IPS-15b (cell line): ENCODE results near the gene CACNG7.

ENCODE experiments used
- H3K27me3 ChIP-seq: one replicate; pipeline ENCODE4 v1.6.1; 2013; ENCODE audit warnings: low read length; ENCODE audit not compliant: control insufficient read depth, insufficient read depth
- H3K36me3 ChIP-seq: one replicate; pipeline ENCODE4 v1.6.1; 2013; ENCODE audit warnings: low read length; ENCODE audit not compliant: control insufficient read depth, insufficient read depth
- H3K4me1 ChIP-seq: one replicate; pipeline ENCODE4 v1.6.1; 2013; ENCODE audit warnings: mild to moderate bottlenecking, low read length; ENCODE audit not compliant: control insufficient read depth, insufficient read depth
- H3K4me3 ChIP-seq: one replicate; pipeline ENCODE4 v1.5.1; 2013; ENCODE audit warnings: low read depth, low read length
- H3K9ac ChIP-seq: one replicate; pipeline ENCODE4 v1.6.1; 2013; ENCODE audit warnings: low read depth, mild to moderate bottlenecking, low read length
- H3K9me3 ChIP-seq: one replicate; pipeline ENCODE4 v1.6.1; 2013; ENCODE audit warnings: mild to moderate bottlenecking, low read length; ENCODE audit not compliant: control insufficient read depth, insufficient read depth

The CACNG7 gene

DNA sequence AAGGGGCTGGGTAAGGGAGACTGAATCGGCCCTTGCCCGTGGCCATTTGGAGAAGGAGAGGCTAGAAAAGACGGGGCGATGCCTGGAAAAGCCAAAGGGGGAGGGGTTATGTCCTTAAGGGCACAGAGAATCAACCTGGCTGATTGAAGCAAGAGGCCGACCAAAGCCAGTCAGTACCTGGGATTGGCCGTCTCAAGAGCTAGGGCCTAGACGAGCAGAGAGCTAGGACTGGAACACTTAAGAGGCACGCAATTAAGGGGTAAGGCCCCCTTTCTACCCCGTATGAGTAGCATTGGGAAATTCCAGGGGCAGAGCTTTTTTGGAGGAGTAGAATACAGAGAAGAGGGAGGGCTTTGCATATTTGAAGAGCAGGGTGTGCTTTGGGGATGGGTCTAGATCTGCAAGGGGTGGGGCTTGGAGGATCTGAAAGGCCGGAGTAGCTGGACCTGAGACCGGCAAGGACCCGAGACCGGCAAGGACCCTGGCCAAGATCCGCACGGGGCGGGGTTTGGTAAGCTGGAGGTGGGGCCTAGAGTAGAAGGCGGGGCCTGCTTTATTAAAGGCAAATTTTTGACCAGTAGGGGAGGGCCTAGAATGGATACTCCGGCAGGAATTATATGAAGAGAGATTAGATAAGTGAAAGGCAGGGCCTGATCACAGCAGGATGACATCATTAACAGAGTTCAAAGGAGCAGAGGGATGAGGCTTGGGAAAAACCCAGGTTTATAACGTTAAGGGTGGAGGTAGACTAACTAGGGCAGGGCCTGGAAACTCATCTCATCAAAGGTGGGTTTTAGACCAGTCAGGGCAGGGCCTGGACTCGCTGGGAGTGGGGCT is 71.7 kb downstream of the CACNG7 start:
- peaks cover 16% of the 10 kb centered on the region for H3K27me3 ChIP-seq
- no peaks in the 10 kb centered on the region for H3K36me3 ChIP-seq
- no peaks in the 10 kb centered on the region for H3K4me1 ChIP-seq
- no peak overlapping the region for H3K9ac ChIP-seq
- H3K4me3 ChIP-seq = peak overlapping the region; percentile 78
- no peaks in the 10 kb centered on the region for H3K9me3 ChIP-seq

DNA sequence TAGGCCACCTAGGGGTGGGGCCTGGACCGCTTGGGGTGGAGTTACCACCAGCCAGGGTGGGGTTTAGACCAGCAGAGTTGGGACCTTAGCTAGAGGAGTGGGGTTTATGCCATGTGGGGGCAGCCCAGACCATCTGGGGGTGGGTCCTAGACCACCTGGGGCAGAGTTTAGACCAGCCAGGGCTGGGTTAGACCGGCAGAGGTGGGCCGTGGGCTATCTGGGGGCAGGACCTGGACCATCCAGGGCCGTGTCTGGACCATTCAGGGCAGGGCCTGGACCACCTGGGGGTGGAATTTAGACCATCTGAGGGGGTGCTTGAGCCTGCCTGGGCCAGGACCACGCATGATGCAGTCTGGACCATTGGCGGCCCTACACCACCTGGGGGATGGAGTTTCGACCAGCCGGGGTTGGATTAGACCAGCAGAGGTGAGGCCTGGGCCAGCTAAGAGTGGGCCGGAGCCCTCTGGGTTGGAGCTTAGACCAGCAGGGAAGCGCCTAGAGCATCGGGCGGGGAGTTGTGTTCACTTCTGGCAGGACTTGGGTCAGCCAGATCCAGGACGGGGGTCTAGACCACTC is 72.4 kb downstream of the CACNG7 start:
- H3K4me1 ChIP-seq = no peaks in the 10 kb centered on the region
- no peak overlapping the region for H3K9ac ChIP-seq
- no peaks in the 10 kb centered on the region for H3K36me3 ChIP-seq
- H3K4me3 ChIP-seq = peak overlapping the region; percentile 10
- no peaks in the 10 kb centered on the region for H3K9me3 ChIP-seq
- peaks cover 16% of the 10 kb centered on the region for H3K27me3 ChIP-seq

DNA sequence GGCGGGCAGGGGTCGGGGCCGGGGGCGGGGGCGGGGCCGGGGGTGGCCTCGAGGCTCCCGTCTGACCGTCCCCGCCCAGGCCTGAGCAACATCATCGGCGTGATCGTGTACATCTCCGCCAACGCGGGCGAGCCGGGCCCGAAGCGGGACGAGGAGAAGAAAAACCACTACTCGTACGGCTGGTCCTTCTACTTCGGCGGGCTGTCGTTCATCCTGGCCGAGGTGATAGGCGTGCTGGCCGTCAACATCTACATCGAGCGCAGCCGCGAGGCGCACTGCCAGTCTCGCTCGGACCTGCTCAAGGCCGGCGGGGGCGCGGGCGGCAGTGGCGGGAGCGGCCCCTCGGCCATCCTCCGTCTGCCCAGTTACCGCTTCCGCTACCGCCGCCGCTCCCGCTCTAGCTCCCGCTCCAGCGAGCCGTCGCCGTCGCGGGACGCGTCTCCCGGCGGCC is 72.9 kb downstream of the CACNG7 start:
- Histone ChIP-seq H3K9me3 (no peaks in the 10 kb centered on the region), H3K9ac (no peak overlapping the region), H3K4me3 (peak overlapping the region; percentile 51), H3K4me1 (no peaks in the 10 kb centered on the region), H3K27me3 (peaks cover 16% of the 10 kb centered on the region), H3K36me3 (no peaks in the 10 kb centered on the region)

DNA sequence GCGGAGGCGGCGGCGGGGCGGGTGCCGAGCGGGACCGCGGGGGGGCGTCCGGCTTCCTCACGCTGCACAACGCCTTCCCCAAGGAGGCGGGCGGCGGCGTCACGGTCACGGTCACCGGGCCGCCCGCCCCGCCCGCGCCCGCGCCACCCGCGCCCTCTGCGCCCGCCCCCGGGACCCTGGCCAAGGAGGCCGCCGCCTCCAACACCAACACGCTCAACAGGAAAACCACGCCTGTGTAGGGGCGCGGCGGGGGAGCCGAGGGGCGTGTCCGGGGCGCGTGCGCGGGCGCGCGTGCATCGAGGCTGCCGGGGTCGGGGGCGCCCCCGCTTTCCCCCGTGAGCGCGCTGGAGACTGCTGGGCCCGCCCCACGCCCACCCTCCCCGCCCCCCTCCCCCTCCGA is 73.5 kb downstream of the CACNG7 start:
- Histone ChIP-seq H3K36me3 (no peaks in the 10 kb centered on the region), H3K4me1 (no peaks in the 10 kb centered on the region), H3K9ac (no peak overlapping the region), H3K27me3 (peaks cover 16% of the 10 kb centered on the region), H3K9me3 (no peaks in the 10 kb centered on the region), H3K4me3 (no peak overlapping the region)

DNA sequence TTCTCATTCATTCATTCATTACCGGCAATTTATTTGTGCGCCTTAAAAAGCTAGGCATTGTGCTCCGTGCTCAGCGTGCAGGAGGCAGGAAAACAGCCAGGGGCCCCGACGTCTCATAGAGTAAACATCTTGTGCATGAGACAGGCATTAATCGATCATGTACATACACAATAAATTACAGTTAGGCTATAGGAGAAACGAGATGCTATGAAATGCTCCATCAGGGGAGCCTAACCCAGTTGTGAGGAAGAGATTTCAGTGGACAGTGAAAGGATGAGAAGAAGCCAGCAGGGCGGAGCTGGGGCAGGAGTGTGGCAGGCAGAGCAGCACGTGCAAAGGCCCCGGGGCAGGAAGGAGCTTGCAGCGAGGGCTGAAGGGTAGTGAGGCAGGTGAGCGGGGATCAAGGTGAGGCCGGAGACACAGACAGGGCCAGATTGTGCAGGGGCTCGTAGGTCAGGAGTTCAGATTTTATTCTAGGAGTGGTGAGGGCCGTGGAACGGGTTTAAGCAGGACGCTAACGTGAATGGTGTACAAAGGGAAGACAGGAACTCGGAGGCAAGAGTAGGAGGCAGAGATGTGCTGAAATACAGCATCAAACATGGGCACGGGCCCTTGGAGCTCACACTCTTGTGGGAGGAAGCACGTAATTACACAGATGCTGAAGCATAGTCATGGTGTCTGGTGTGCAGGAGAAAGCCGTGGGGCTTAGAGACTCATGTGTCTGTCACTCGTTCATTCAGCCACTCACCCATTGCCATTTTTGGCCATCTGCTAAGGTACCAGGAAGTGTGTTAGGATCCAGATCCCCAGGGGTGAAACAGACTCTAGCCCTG is 74.6 kb downstream of the CACNG7 start:
- H3K4me3 ChIP-seq = no peak overlapping the region
- H3K36me3 ChIP-seq = no peaks in the 10 kb centered on the region
- no peaks in the 10 kb centered on the region for H3K4me1 ChIP-seq
- no peaks in the 10 kb centered on the region for H3K9me3 ChIP-seq
- H3K9ac ChIP-seq = no peak overlapping the region
- peaks cover 19% of the 10 kb centered on the region for H3K27me3 ChIP-seq

DNA sequence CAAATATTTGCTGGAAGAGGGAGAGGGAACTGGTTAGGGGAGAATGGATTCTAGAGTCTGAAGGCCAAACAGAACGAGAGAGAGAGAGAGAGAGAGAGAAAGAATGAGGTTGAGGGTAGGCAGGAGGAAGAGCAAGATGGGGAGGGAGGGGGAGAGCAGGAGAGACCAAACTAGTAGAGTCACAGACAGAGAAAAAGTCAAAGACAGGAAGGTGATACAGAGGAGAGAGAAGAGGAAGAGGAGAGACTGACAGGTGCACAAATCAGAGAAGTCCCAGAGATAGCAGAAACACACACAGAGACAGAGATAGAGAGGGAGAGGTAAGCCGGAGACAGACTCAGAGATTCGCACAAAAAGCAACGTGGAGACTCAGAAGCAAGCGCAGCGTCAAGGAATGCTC is 76.8 kb downstream of the CACNG7 start:
- Histone ChIP-seq H3K4me3 (no peak overlapping the region), H3K4me1 (peaks cover 3% of the 10 kb centered on the region), H3K27me3 (peaks cover 19% of the 10 kb centered on the region), H3K9me3 (no peaks in the 10 kb centered on the region), H3K9ac (no peak overlapping the region), H3K36me3 (no peaks in the 10 kb centered on the region)

DNA sequence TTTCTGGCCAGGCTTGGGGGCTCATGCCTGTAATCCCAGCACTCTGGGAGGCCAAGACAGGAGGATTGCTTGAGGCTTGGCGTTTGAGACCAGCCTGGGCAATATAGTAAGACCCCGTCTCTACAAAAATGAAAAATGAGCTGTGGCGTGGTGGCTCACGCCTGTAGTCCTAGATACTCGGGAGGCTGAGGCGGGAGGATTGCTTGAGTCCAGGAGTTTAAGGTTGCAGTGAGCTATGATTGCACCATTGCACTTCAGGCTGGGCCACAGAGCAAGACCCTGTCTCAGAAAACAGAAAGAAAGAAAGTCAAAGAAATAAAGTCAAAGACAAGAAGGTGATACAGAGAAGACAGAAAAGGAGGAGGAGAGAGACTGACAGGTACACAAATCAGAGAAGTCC is 79.9 kb downstream of the CACNG7 start:
- Histone ChIP-seq H3K9ac (no peak overlapping the region), H3K36me3 (no peaks in the 10 kb centered on the region), H3K9me3 (no peaks in the 10 kb centered on the region), H3K27me3 (peaks cover 31% of the 10 kb centered on the region), H3K4me3 (no peak overlapping the region), H3K4me1 (peaks cover 3% of the 10 kb centered on the region)

DNA sequence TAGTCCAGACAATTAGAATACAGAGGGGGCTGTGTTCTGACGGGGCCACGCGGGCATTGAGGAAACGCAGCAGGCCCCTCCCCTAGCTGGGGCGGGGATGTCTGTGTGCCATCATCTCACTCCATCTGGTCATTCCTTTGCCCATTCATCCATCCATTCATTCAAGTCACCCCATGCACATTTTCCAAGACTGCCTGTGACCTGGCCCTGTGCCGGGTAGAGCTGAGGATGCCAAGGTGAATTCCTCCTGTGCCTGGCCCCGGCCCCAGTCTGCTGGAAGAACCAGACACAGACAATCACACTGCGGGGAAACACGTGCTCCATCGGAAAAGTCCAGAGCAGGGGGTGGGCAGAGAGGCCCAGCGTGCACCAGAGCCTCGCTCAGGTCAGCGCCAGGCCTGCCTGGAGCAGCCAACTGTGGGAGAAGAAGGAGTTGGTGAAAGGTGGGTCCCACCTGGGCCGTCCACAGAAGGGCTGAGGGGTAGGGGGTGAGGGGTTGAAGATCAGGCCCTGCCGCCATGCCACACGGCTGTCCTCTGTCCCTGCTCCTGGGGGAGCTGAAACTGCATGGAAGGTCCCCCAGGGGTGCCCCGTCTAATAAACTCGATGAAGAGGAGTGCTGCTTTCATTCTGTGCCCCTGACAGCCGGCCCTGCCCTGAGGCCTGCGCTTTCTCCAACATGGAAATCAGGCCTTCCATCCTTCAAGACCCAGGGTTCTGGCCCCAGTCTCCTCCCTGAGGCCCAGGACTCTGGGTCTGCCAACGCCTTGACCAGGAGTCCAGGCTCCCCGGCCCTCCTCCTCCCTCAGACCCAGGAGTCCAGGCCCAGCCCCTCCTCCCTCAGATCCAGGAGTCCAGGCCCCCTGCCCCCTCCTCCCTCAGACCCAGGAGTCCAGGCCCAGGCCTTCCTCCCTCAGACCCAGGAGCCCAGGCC is 80.8 kb downstream of the CACNG7 start:
- Histone ChIP-seq H3K4me3 (no peak overlapping the region), H3K27me3 (peaks cover 35% of the 10 kb centered on the region), H3K9me3 (no peaks in the 10 kb centered on the region), H3K4me1 (peaks cover 3% of the 10 kb centered on the region), H3K36me3 (no peaks in the 10 kb centered on the region), H3K9ac (no peak overlapping the region)

DNA sequence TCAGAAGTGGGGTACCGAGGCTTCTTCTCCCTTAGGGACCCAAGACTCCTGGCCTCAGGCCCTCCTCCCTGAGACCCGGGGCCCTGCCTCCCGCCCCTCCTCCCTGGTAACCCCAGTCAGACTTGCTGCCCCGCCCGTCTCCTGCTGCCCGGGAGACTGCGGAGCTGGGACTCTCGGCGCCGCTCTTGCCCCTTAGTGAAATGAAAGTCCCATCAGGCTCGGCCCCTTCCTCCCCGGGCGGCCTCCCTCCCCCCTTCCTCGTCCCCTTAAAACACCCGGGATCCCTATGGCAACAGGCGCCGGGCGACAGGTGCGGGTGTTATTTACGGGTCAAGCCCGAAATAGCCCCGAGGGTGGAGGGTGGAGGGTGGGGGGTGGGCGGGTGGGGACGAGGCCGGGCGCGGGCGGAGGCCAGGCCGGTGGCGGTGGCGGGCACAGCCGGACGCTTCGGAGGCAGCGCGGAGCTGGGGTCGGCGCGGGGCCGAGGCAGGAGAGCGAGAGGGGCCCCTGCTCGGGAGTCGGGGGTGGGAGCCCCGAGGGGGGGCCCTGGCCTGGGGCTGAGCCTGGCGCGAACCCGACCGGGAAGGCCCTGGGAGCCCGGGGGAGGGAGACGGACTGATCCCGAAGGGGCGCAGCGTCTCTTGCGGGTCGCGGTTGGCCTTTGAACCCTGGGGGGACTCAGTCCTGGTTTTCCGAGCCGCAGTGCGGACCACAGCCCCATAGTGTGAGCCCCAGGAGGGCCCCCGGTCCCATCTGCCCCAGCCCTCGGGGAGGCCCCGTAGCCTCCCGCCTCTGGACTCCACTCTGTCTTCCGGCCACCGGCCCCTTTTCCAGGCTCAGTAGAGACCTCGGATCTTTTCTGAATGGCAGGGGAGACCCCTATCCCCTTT is 82.4 kb downstream of the CACNG7 start, which contains the start of gene CACNG6:
Gene CACNG6 (plus strand): TSS at position 414 of the 890 bp plus-strand sequence. CDS start 1,241 bp downstream, outside the sequence.
- Histone ChIP-seq H3K9ac (no peak within 1 kb of the TSS), H3K4me1 (peaks cover 3% of the 10 kb centered on the region), H3K36me3 (no peaks in the 10 kb centered on the region), H3K27me3 (peaks cover 40% of the 10 kb centered on the region), H3K9me3 (no peaks in the 10 kb centered on the region), H3K4me3 (peak within 1 kb of the TSS; percentile 43)

DNA sequence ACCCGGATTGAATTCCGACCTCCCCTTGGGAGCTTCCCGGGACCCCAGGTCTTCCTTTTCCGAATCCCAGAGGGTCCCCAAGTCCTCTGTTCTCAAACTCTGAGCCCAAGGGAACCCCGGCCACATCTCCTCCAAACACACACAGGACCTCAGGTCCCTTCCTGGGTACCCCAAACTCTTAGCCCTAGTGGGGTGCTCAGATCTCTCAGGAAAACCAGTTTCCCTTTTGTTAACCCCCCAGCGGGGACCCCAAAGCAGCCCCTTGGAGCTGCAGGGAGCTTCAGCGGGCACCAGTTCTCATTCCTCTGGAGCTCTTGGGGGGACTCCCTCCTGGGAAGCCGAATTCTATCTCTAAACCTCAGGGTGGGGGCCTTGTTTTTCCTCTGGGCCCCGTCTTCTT is 83.1 kb downstream of the CACNG7 start:
- H3K4me3 ChIP-seq = peak overlapping the region; percentile 43
- peaks cover 40% of the 10 kb centered on the region for H3K27me3 ChIP-seq
- peaks cover 3% of the 10 kb centered on the region for H3K4me1 ChIP-seq
- no peaks in the 10 kb centered on the region for H3K9me3 ChIP-seq
- H3K9ac ChIP-seq = no peak overlapping the region
- no peaks in the 10 kb centered on the region for H3K36me3 ChIP-seq
